Kasumi-1 (cell line): ENCODE measurements around the gene ZNF775.

Source experiments
- DNase-seq, 2 experiments: peaks; one replicate each; lab custom pipeline; 2025; lab: John Stamatoyannopoulos, UW

ZNF775 gene

DNA sequence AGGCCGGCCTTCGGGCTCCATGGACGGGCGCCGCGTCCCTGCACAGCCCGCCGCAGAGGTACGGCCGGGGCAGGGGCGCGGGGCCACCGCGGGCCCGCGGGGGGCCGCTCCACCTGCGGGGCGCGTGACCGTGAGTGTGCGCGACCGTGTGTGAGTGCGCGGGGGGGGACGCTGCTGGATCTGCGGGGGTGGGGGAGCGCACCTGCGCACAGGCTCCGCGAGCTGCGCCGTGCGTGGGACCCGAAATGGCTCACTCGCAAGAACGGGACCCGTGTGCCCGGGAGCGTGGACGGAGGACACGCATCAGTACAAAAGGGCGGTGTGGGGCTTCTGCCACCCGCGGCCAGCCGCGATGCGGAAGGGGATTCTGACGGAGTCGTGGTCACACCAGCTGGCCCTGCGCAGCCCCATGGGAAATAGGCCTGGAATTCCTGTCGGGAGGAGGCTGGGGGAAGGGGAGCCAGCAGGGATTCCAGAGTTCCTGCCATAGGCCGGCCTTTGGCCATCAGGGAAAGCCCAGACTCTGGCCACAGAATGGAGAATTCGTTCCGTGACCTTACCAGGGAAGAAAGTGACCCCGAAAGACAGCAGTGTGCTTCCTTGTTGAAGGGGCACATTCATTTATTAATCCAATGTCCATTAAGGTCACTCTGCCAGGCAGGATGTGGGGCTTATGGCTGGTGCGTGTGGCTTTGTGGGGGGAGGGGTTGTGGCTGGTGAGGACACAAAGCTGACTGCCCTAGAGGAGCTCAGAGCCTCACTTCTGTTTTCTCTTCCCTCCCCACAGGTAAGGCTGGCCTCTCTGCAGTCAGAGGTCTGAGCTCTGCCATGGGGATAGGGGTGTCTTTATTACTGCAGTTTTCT lies 10.0 kb upstream of the ZNF775 start:
- DNase-seq = no peak

GRCh38 chr7:150369748-150370501 lies 9.2 kb upstream of the ZNF775 start:
- no peak for DNase-seq

DNA sequence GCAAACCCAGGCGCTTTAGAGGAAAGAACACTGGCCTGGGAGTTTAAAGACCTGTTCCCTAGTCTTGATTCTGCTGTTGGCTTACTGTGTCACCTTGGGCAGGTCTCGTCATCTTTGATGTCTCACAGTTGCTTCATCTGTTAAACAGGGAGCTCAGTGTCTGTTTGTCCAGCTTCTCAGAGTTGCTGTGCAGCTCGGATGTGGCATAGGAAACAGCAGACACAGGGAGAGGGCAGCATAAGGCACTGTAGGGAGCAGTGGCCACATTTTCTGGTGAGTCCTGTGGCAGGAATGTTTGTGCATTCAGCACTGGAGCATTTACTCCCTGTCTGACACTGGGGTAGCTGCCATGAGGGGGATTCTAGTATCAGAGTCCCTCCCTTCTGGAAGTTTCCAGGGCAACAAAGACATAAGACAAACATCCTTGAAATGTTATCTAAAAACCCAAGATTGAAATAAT lies 8.5 kb upstream of the ZNF775 start:
- DNase-seq = no peak

GRCh38 chr7:150371131-150371995 lies 7.8 kb upstream of the ZNF775 start:
- no peak for DNase-seq

DNA sequence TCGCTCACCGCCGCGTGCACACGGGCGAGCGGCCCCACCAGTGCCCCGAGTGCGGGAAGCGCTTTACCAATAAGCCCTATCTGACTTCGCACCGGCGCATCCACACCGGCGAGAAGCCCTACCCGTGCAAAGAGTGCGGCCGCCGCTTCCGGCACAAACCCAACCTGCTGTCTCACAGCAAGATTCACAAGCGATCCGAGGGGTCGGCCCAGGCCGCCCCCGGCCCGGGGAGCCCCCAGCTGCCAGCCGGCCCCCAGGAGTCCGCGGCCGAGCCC lies 7.2 kb upstream of the ZNF775 start:
- DNase-seq = no peak

GRCh38 chr7:150372271-150373048 lies 6.7 kb upstream of the ZNF775 start:
- no peak for DNase-seq

GRCh38 chr7:150373049-150373801 lies 5.9 kb upstream of the ZNF775 start:
- no peak for DNase-seq

- DNase-seq = no peak
These were observed 5.1 kb upstream of the ZNF775 start for GRCh38 chr7:150374026-150374425.

GRCh38 chr7:150374472-150374871 lies 4.7 kb upstream of the ZNF775 start:
- DNase-seq = no peak

- no peak for DNase-seq
These were observed 3.2 kb upstream of the ZNF775 start for GRCh38 chr7:150375662-150376521.

GRCh38 chr7:150376560-150376959 lies 2.6 kb upstream of the ZNF775 start:
- DNase-seq = no peak

DNA sequence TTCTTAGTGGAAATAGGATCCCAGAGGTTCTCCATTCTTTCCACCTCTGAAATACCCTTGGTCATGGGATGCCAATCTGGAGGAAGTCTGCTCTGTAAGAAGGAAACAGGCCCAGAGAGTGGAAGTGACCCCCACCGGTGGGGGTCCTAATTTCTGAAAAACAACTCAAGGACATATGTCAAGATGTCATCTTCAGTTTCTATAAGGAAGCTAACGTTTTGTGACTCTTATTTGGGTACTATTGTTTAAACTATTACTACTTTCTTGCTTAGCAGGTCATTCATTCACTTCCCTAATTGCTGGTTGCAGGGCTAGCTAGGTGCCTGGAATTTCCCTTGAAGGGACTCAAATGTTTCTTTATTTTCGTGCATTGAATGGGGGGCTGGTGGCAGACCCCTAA lies 1.9 kb upstream of the ZNF775 start:
- DNase-seq = peak in 1 of 2 experiments; percentile 19

DNA sequence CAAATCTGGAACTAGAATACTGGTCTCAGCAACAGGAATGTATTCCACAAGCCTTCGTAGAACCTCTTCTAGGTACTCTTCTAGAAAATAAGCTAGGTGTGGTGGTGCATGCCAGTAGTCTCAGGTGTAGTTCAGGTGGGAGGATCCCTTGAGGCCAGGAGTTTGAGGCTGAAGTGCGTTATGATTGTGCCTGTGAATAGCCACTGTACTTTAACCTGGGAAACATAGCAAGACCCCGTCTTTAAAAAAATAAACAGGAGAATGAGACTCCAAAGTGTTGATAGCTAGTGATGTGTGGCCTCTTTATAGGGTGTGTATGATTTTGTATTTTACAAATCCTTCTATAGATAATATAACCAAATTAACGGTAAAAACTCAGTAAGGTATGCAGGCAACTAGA lies 1.5 kb upstream of the ZNF775 start:
- no peak for DNase-seq

DNA sequence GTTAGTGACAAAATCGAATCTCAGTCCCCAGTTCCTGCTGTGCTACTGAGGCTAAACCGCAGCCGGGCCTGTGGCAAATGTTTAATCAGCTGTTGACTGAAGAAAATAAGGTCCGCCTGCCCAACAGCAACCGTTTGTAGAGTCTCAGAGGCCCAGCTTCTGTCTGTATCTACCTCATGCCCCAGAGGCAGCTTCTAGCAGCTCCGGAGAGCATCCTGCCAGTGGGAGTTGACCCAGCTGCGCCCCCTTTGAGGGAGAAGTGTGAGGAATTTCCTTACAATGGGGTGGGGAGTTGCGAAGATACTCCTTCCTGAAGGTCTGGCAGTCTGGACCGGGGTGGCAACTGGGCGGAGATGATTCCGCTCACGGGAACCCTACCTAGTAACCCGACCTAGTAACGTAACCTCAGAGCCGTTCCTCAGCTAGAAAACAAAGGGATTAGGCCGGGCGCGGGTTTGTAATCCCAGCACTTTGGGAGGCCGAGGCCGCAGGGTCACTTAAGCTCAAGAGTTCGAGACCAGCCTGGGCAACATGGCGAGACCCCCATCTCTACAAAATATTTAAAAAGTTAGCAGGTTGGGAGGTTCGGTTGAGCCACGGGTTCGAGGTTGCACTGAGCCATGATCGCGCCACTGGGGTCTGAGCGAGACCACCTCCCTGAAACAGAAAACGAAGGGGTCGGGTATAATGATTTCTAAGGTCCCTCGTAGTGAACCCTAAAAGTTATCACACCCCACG lies 846 bp upstream of the ZNF775 start:
- DNase-seq = peak; percentile 64 to 78

- peak; percentile 47 to 55 for DNase-seq
These were observed 580 bp downstream of the ZNF775 start for GRCh38 chr7:150379441-150380379.

DNA sequence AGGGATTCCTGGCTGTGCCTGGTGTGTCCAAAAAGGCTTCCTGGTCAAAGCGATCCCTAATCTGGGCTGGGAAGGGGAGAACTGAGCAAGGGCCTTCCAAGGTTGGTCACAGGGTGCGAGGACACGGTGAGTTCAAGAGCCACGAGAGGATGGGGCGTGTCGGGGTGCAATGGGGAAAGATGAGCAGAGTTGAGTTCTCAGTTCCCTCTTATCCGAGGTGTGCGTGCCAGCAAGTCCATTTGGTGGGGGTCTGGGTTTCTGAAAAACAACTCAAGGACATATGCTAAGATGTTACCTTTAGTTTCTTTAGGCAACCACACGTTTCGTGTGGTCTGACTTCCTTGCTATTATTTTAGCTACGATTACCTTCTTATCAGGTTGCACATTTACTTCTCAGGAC lies 1.3 kb downstream of the ZNF775 start:
- no peak for DNase-seq

DNA sequence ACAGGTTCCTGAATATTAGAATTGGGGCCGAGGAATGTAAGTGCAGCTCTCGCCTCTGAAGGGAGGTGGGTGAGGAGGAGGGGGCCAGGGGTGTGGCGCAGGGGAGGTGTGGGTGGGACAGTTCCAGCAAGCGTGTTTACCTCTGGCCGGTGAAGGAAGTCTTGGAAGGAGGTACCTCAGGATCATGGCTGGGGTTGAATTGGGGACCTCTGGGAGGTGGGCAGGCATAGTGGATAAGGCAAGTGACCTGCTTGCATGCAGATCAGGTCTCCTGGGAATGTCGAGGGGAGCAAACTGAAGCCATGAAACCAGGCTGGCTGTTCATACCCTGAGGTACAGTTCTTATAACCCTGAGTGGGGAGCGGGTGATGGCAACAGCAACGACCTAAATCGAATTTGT lies 2.0 kb downstream of the ZNF775 start:
- no peak for DNase-seq

DNA sequence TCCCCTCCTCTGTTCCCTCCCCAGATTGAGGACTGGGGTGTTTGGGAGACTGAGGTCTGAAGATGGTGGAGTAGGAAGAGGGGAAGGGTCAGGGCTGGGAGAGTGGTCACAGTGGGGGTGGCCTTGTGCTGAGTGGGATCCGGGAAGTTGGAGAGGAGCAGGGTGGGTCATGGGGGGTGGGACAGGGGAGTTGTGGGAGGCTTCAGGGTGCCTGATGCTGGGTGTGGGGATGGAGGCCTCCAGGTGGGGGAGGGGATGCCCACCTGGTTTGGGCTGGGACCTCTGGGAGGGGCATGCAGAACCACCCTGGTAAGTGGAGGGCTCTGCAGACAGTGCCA lies 2.6 kb downstream of the ZNF775 start:
- DNase-seq = no peak
